Measurements from ENCODE around the gene DTL. TPM values are rescaled to one million over a fixed set of nuclear protein-coding genes. Genes with fewer than 3 reads are reported as not detected.

The DTL gene
- total RNA-seq, 3 donors from 2014 or later, result 1.4 to 12.0 (median 3.2) TPM

DNA sequence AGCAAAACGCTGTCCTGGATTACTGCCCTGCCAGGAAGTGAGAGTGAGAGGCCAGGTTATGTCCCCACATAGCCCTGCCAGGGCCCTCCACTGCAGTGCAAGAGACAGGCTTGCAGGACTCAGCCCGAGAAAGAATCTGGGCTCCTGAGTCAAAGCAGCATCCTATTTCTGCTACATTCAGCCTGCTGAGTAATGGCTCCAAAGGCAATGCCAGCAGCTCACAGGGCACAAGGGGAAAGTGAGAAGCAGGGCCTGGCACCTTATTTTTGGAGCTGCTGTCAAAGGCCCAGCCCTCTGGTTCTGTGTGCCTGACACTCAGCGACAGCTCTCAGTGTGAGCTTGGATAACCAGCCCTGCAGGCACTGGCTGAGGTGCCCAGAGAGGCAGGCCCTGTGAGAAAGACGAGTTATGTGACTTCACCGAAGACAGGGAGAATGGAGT lies 83.9 kb downstream of the DTL start:
- DNase-seq (no peak), ATAC-seq (no peak)
- H3K36me3 ChIP-seq (ENCODE audit: low read depth), result no peaks in the 10 kb centered on the region
- intact Hi-C loops (cut with DNase I, micrococcal nuclease), result no loop called here
- TF ChIP-seq, protein P1, sequence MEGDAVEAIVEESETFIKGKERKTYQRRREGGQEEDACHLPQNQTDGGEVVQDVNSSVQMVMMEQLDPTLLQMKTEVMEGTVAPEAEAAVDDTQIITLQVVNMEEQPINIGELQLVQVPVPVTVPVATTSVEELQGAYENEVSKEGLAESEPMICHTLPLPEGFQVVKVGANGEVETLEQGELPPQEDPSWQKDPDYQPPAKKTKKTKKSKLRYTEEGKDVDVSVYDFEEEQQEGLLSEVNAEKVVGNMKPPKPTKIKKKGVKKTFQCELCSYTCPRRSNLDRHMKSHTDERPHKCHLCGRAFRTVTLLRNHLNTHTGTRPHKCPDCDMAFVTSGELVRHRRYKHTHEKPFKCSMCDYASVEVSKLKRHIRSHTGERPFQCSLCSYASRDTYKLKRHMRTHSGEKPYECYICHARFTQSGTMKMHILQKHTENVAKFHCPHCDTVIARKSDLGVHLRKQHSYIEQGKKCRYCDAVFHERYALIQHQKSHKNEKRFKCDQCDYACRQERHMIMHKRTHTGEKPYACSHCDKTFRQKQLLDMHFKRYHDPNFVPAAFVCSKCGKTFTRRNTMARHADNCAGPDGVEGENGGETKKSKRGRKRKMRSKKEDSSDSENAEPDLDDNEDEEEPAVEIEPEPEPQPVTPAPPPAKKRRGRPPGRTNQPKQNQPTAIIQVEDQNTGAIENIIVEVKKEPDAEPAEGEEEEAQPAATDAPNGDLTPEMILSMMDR (IDR thresholded peaks at IDR 0.05), result no peak
- no peaks in the 10 kb centered on the region for H3K4me1 ChIP-seq (ENCODE audit: low read depth)
- H3K4me3 ChIP-seq, result no peak overlapping the region
- H3K9me3 ChIP-seq, result no peaks in the 10 kb centered on the region

- intact Hi-C loops (cut with DNase I, micrococcal nuclease), result no loop called here
- ATAC-seq (no peak), DNase-seq (no peak)
- Histone ChIP-seq H3K4me3 (no peak overlapping the region), H3K36me3 (ENCODE audit: low read depth) (no peaks in the 10 kb centered on the region), H3K4me1 (ENCODE audit: low read depth) (peaks cover 3% of the 10 kb centered on the region), H3K9me3 (no peaks in the 10 kb centered on the region)
- TF ChIP-seq, protein P1 (IDR thresholded peaks at IDR 0.05), result no peak
Observed at GRCh38 chr1:212119863-212120262, 84.3 kb downstream of the DTL start.

GRCh38 chr1:212121779-212122178 lies 86.2 kb downstream of the DTL start:
- H3K9me3 ChIP-seq, result no peaks in the 10 kb centered on the region
- peaks cover 12% of the 10 kb centered on the region for H3K4me1 ChIP-seq (ENCODE audit: low read depth)
- TF ChIP-seq, protein P1 (IDR thresholded peaks at IDR 0.05), result no peak
- no peak overlapping the region for H3K4me3 ChIP-seq
- ATAC-seq (no peak), DNase-seq (no peak)
- no peaks in the 10 kb centered on the region for H3K36me3 ChIP-seq (ENCODE audit: low read depth)
- intact Hi-C loops (cut with DNase I, micrococcal nuclease), result no loop called here

- TF ChIP-seq, protein P1 (IDR thresholded peaks at IDR 0.05), result no peak
- intact Hi-C loops (cut with DNase I, micrococcal nuclease), result no loop called here
- Histone ChIP-seq H3K4me1 (ENCODE audit: low read depth) (peaks cover 12% of the 10 kb centered on the region), H3K36me3 (ENCODE audit: low read depth) (no peaks in the 10 kb centered on the region), H3K9me3 (no peaks in the 10 kb centered on the region), H3K4me3 (no peak overlapping the region)
- peak in 2 of 3 donors; percentile 59 to 75 for DNase-seq
- peak; percentile 96 for ATAC-seq
Observed at GRCh38 chr1:212124690-212125582, 89.4 kb downstream of the DTL start.

DNA sequence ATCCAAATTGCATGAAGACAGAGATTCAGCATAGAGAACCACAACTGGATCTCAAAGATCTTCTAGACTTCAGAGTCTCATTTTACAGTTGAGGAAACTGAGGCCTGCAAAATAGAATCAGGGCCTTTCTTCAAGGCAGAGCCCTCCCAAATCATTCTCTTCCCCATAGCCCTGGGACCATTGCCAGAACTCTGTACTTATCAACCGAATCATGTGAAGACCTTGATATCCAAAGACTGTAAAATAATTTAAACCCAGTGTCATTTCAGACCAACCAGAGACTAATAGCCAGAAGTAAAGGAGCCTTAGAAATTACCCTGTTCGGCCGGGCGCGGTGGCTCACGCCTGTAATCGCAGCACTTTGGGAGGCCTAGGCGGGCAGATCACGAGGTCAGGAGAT lies 90.1 kb downstream of the DTL start:
- H3K36me3 ChIP-seq (ENCODE audit: low read depth), result no peaks in the 10 kb centered on the region
- intact Hi-C loops (cut with DNase I, micrococcal nuclease), result no loop called here
- H3K4me1 ChIP-seq (ENCODE audit: low read depth), result peaks cover 12% of the 10 kb centered on the region
- DNase-seq, result peak in 2 of 3 donors; percentile 39 to 59
- TF ChIP-seq, protein P1 (IDR thresholded peaks at IDR 0.05), result no peak
- peak; percentile 30 for ATAC-seq
- no peaks in the 10 kb centered on the region for H3K9me3 ChIP-seq
- no peak overlapping the region for H3K4me3 ChIP-seq

All from mucosa of descending colon (tissue), 3 donors.